Liver (tissue), 9 donors: Measurements from ENCODE around the gene UBE2U. TPM values are rescaled to one million over a fixed set of nuclear protein-coding genes. Genes with fewer than 3 reads are reported as not detected.

ENCODE experiments used
- DNase-seq: peaks from one replicate; pipeline ENCODE4 v3.0.0-alpha.2; 2017; ENCODE audit warnings: low spot score
- H3K27ac ChIP-seq, 2 donors: one replicate each; pipeline ENCODE4 v1.7.0; 2013; ENCODE audit warnings: inconsistent platforms in 2 of 2, low read length in 2 of 2, control low read depth in 1 of 2, low read depth in 1 of 2, mild to moderate bottlenecking in 1 of 2
- H3K27me3 ChIP-seq, 4 donors: one replicate each; pipeline versions ENCODE4 v1.6.1 to v1.7.0; 2013; ENCODE audit warnings: low read length in 3 of 4, inconsistent platforms in 1 of 4, mild to moderate bottlenecking in 1 of 4, moderate library complexity in 1 of 4; ENCODE audit not compliant: control insufficient read depth in 4 of 4, insufficient read depth in 4 of 4
- H3K36me3 ChIP-seq, 4 donors: one replicate each; pipeline versions ENCODE4 v1.6.1 to v1.7.0; 2013; ENCODE audit warnings: low read length in 3 of 4, mild to moderate bottlenecking in 3 of 4, low read depth in 1 of 4, moderate library complexity in 1 of 4; ENCODE audit not compliant: control insufficient read depth in 4 of 4, insufficient read depth in 3 of 4
- H3K4me1 ChIP-seq, 4 donors: one replicate each; pipeline versions ENCODE4 v1.6.1 to v1.7.0; 2013; ENCODE audit warnings: low read length in 3 of 4, mild to moderate bottlenecking in 3 of 4, moderate library complexity in 1 of 4; ENCODE audit not compliant: control insufficient read depth in 4 of 4, insufficient read depth in 4 of 4
- H3K4me3 ChIP-seq, 3 donors: one replicate each; pipeline versions ENCODE4 v1.6.1 to v1.7.0; 2013; ENCODE audit warnings: low read length in 3 of 3, control low read depth in 1 of 3, low read depth in 1 of 3, mild to moderate bottlenecking in 1 of 3
- H3K9ac ChIP-seq, 2 donors: one replicate each; pipeline ENCODE4 v1.7.0; 2013; ENCODE audit warnings: low read length in 2 of 2, mild to moderate bottlenecking in 2 of 2, moderate library complexity in 2 of 2, control low read depth in 1 of 2, low read depth in 1 of 2
- H3K9me3 ChIP-seq, 4 donors: one replicate each; pipeline versions ENCODE4 v1.6.1 to v1.7.0; 2013; ENCODE audit warnings: low read length in 3 of 4; ENCODE audit not compliant: control insufficient read depth in 4 of 4
- CTCF ChIP-seq: fragments of 150-350 bp; IDR thresholded peaks from 2 replicates; pipeline ENCODE4 v1.5.1; 2017; ENCODE audit warnings: improper control_type of control experiment, low read depth, low read length; ENCODE audit not compliant: missing input control
- FOXA1 ChIP-seq: IDR thresholded peaks from 2 replicates; pipeline ENCODE4 v1.6.1; 2016; ENCODE audit warnings: antibody characterized with exemption
- HNF4G ChIP-seq: IDR thresholded peaks from 2 replicates; pipeline ENCODE4 v1.6.1; 2016; ENCODE audit warnings: antibody characterized with exemption
- JUND ChIP-seq, 2 donors: IDR thresholded peaks; 2 replicates each; pipeline ENCODE4 v1.6.1; 2016; ENCODE audit warnings: antibody characterized with exemption in 2 of 2
- RXRA ChIP-seq, 2 donors: IDR thresholded peaks; 2 replicates each; pipeline ENCODE4 v1.6.1; 2017 to 2018; ENCODE audit warnings: antibody characterized with exemption in 2 of 2, mild to moderate bottlenecking in 1 of 2
- YY1 ChIP-seq: IDR thresholded peaks from 2 replicates; pipeline ENCODE4 v1.6.1; 2016; ENCODE audit warnings: antibody characterized with exemption, mild to moderate bottlenecking
- WGBS: extraction: QIAGEN DNeasy Blood & Tissue Kit; methylation state at CpG from one replicate; pipeline ENCODE4 v1.1.7; 2013; 5-methylcytosine and 5-hydroxymethylcytosine counted together
- polyA plus RNA-seq, 2 donors: library from polyadenylated mRNA; stranded (reverse) in 1 of 2; unstranded in 1 of 2; fragments of 200-250 nt in 1 of 2; fragments of >200 nt in 1 of 2; fragmentation: Nextera tagmentation in 1 of 2; extraction: Ambion mirVana in 1 of 2; gene quantifications; one replicate each; pipeline versions ENCODE4 v1.2.1 to v1.2.3, GENCODE V29; 2013 to 2015
- total RNA-seq, 2 donors: library from RNA; depleted of rRNA; stranded (reverse); fragments of >200 nt; gene quantifications; one replicate each; pipeline ENCODE4 v1.2.3, GENCODE V29; 2014
- donor health status: healthy.
- donor health status: healthy.
- donor health status: healthy.
- donor health status: healthy.
- donor health status: healthy.

UBE2U gene
- total and polyA plus RNA-seq, 4 donors: not detected

- WGBS: 93% methylated on average over 4 of the region's 4 CpGs
- H3K27ac ChIP-seq: no peak overlapping the region
- no peaks in the 10 kb centered on the region for H3K27me3 ChIP-seq
- H3K4me3 ChIP-seq: no peak overlapping the region
- H3K4me1 ChIP-seq: no peaks in the 10 kb centered on the region
- H3K9ac ChIP-seq: no peak overlapping the region
- H3K36me3 ChIP-seq: no peaks in the 10 kb centered on the region
- no peaks in the 10 kb centered on the region for H3K9me3 ChIP-seq
- TF ChIP-seq YY1: no peak
- TF ChIP-seq HNF4G: no peak
- no peak for TF ChIP-seq FOXA1
- no peak for TF ChIP-seq JUND (IDR thresholded peaks at IDR 0.05)
- no peak for DNase-seq
Observed at GRCh38 chr1:64312431-64312830, 109.0 kb downstream of the UBE2U start.

- 71% methylated on average over 5 of the region's 5 CpGs for WGBS
- H3K9ac ChIP-seq: no peak overlapping the region
- no peaks in the 10 kb centered on the region for H3K4me1 ChIP-seq
- H3K4me3 ChIP-seq: no peak overlapping the region
- no peaks in the 10 kb centered on the region for H3K27me3 ChIP-seq
- TF ChIP-seq CTCF: no peak
- no peak for TF ChIP-seq RXRA (IDR thresholded peaks at IDR 0.05)
- no peak for TF ChIP-seq HNF4G
- no peaks in the 10 kb centered on the region for H3K9me3 ChIP-seq
- DNase-seq: no peak
- no peak overlapping the region for H3K27ac ChIP-seq
- no peaks in the 10 kb centered on the region for H3K36me3 ChIP-seq
Observed at GRCh38 chr1:64315402-64315801, 112.0 kb downstream of the UBE2U start.
